Measurements from ENCODE around the gene DNAH14.

The DNAH14 gene

DNA sequence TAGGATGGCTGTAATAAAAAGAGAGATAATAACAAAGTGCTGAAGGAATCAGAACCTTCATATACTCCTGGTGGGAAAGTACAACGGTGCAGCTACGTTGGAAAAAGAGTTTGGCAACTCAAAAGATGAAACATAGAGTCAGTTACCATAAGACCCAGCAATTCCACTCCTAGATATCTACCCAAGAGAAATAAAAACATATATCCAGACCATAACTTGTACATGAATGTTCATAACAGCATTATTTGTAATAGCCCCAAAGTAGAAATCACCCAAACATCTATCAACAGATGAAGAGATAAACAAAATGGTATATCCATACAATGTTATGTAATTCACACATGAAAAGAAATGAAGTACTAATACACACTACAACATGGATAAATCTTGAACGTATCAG, 30.5 kb upstream of the DNAH14 start:
- Histone ChIP-seq H3K4me1 (ENCODE audit: control insufficient read depth, insufficient read depth, low read length) (no peaks in the 10 kb centered on the region), H3K9ac (ENCODE audit: low read length) (no peak overlapping the region), H3K27me3 (ENCODE audit: control insufficient read depth, insufficient read depth, low read length) (no peaks in the 10 kb centered on the region), H3K4me3 (ENCODE audit: low read length) (no peak overlapping the region), H3K9me3 (ENCODE audit: control insufficient read depth, low read length) (no peaks in the 10 kb centered on the region), H3K36me3 (ENCODE audit: control insufficient read depth, insufficient read depth, low read length) (no peaks in the 10 kb centered on the region)

DNA sequence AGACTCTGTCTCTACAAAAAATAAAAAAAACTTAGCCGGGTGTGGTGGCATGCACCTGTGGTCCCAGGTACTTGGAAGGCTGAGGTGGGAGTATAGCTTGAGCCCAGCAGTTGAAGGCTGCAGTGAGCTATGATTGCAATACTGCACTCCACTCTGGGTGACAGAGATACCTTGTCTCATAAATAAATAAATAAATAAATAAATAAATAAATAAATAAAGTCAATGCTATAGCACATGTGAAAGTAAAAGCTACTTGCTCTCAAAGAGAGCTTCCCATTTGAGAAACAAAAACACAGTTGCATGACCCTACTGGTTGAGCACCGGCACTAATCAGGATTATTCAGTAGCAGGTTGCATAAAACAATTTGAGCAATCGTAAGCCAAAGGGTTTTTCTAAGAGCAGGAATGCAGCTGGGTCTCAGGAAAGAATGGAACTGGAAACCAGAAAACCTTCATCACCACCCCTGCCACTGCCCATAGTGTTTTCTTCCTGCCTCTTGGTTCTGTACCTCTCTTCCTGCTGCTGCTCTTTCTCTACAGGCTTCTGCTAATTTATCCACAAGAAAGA, 29.3 kb upstream of the DNAH14 start:
- no peaks in the 10 kb centered on the region for H3K36me3 ChIP-seq (ENCODE audit: control insufficient read depth, insufficient read depth, low read length)
- no peak overlapping the region for H3K4me3 ChIP-seq (ENCODE audit: low read length)
- no peaks in the 10 kb centered on the region for H3K4me1 ChIP-seq (ENCODE audit: control insufficient read depth, insufficient read depth, low read length)
- no peaks in the 10 kb centered on the region for H3K27me3 ChIP-seq (ENCODE audit: control insufficient read depth, insufficient read depth, low read length)
- no peak overlapping the region for H3K9ac ChIP-seq (ENCODE audit: low read length)
- H3K9me3 ChIP-seq (ENCODE audit: control insufficient read depth, low read length), result no peaks in the 10 kb centered on the region

DNA sequence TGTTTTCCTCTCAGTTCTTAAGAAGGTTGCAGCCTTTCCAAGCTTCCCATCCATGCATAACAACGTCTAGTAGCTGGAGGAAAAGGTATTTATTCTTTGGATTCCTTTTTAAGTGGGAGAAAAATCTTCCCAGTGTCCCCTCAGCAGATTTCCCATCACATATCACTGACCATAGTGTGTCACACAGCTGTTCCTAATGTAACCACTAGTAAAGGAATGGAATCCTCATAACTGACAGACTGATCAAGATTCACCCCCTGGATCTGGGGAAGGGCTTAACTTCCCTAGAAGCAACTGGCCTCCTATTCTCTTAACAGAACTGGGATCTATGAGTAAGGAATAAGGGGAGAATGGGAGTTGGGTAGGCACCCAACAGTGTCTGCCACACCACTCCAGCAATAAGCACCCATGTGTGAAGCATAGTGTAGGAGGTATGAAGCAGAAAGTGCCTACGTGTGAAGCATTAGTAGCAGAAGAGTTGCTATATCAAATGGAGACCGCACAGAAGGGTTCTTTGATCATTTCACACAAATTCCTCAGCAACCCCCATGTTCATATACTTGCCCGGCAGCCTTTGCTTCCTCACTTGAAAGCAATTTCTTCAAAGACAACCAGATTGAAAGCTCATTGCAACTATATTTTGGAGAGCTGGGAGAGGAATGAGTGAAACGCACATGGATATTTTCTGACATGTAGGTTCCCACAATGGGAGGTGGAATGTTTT, 28.2 kb upstream of the DNAH14 start:
- Histone ChIP-seq H3K27me3 (ENCODE audit: control insufficient read depth, insufficient read depth, low read length) (no peaks in the 10 kb centered on the region), H3K9ac (ENCODE audit: low read length) (no peak overlapping the region), H3K9me3 (ENCODE audit: control insufficient read depth, low read length) (no peaks in the 10 kb centered on the region), H3K4me1 (ENCODE audit: control insufficient read depth, insufficient read depth, low read length) (no peaks in the 10 kb centered on the region), H3K36me3 (ENCODE audit: control insufficient read depth, insufficient read depth, low read length) (no peaks in the 10 kb centered on the region), H3K4me3 (ENCODE audit: low read length) (no peak overlapping the region)

DNA sequence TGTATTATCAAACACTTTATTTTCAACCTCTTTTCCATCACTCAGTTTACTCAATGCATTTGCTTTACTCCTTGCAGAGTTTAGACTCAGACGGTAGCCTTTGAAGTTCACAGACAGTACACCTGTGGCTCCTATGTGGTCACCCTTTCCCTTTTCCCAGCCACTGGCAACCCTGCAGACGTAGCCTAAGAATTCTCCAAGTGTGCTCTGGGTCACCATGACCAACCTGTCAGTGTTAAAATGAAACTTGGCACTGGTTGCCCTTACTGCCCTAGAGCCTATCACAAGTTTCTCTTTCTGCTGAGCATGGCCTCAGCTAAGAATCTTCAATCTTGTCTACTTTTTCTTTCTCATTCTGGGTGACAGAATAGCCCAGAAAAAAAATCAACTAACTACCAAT, 25.5 kb upstream of the DNAH14 start:
- Histone ChIP-seq H3K9me3 (ENCODE audit: control insufficient read depth, low read length) (no peaks in the 10 kb centered on the region), H3K27me3 (ENCODE audit: control insufficient read depth, insufficient read depth, low read length) (no peaks in the 10 kb centered on the region), H3K9ac (ENCODE audit: low read length) (no peak overlapping the region), H3K36me3 (ENCODE audit: control insufficient read depth, insufficient read depth, low read length) (no peaks in the 10 kb centered on the region), H3K4me1 (ENCODE audit: control insufficient read depth, insufficient read depth, low read length) (no peaks in the 10 kb centered on the region), H3K4me3 (ENCODE audit: low read length) (no peak overlapping the region)

DNA sequence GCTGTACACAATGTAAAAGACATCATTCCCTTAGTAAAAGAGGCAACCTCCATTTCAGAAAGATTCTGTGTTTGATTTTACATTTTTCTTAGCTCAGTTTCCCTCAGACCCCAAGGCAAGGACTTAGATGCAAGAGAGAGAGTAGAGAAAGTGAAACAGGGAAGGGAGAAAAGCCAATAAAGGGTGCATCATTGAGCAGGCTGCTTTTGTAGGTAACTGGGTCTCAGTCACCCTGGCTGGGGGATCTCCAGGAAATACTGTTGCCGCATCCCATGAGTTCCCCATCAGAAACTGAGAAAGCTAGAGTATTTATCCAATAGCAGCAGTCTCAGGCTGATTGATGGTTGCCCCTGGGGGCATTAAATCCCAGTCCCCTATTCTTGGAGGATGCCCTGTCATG, 23.1 kb upstream of the DNAH14 start:
- Histone ChIP-seq H3K36me3 (ENCODE audit: control insufficient read depth, insufficient read depth, low read length) (no peaks in the 10 kb centered on the region), H3K4me3 (ENCODE audit: low read length) (no peak overlapping the region), H3K9ac (ENCODE audit: low read length) (no peak overlapping the region), H3K9me3 (ENCODE audit: control insufficient read depth, low read length) (no peaks in the 10 kb centered on the region), H3K27me3 (ENCODE audit: control insufficient read depth, insufficient read depth, low read length) (no peaks in the 10 kb centered on the region), H3K4me1 (ENCODE audit: control insufficient read depth, insufficient read depth, low read length) (no peaks in the 10 kb centered on the region)

DNA sequence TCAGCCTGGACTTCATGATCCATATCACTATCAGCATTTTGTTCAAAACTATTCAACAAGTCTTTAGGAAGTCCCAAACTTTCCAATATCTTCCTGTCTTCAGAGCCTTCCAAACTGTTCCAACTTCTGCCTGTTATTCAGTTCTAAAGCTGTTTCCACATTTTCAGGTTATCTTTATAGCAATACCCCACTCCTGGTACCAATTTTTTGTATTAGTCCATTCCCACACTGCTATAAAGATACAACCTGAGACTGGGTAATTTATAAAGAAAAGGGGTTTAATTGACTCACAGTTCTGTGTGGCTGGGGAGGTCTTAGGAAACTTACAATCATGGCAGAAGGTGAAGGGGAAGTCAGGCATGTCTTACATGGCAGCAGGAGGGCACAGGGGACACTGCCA, 18.3 kb upstream of the DNAH14 start:
- H3K9me3 ChIP-seq (ENCODE audit: control insufficient read depth, low read length), result no peaks in the 10 kb centered on the region
- no peaks in the 10 kb centered on the region for H3K4me1 ChIP-seq (ENCODE audit: control insufficient read depth, insufficient read depth, low read length)
- H3K36me3 ChIP-seq (ENCODE audit: control insufficient read depth, insufficient read depth, low read length), result no peaks in the 10 kb centered on the region
- no peak overlapping the region for H3K9ac ChIP-seq (ENCODE audit: low read length)
- no peaks in the 10 kb centered on the region for H3K27me3 ChIP-seq (ENCODE audit: control insufficient read depth, insufficient read depth, low read length)
- H3K4me3 ChIP-seq (ENCODE audit: low read length), result no peak overlapping the region

DNA sequence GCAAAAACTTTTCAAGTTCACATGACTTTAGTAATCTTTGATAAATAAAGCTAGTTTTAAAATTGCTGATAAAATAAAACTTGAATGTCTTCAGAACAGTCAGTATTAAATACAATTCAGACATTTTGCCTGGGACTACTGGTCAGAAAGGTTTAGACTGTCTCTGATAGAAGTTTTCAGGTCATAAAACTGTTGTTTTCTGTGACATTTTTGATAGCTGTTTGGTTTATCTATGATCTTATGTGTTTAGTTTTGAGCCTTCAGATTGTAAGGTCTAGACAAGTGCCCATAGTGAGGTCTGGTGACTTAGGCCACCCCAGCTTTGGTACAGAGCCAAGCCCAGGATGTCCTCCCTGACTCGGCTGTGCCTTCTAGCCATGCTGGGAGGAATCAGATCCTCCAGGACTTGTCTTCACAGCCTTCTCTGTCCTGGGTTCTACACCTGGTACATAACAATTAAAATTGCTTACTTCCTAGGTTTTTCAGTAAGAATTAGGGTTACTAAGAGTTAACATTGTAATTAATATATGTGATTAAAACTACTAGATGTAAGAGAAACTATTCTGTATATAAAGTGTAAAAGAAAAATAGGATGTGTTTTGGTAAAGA, 15.1 kb upstream of the DNAH14 start:
- no peaks in the 10 kb centered on the region for H3K36me3 ChIP-seq (ENCODE audit: control insufficient read depth, insufficient read depth, low read length)
- H3K4me3 ChIP-seq (ENCODE audit: low read length), result no peak overlapping the region

DNA sequence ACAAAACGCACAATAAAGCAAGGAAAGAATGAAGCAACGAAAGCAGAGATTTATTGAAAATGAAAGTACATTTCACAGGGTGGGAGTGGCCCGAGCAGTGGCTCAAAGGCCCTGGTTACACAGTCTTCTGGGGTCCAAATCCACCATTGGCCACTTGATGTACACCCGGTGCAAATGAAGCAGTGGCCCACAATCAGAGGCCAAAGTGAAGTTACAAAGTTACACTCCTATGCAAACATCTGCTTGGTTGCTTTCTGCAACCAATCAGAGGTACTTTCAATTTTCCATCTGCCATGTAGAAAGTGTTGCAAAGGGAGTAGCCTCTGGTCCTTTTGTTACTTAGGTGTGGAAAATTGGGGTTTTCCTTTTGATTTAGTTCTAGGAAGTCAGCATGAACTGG, 10.0 kb upstream of the DNAH14 start:
- H3K27me3 ChIP-seq (ENCODE audit: control insufficient read depth, insufficient read depth, low read length), result no peaks in the 10 kb centered on the region
- no peaks in the 10 kb centered on the region for H3K36me3 ChIP-seq (ENCODE audit: control insufficient read depth, insufficient read depth, low read length)
- no peak overlapping the region for H3K9ac ChIP-seq (ENCODE audit: low read length)
- peaks cover 4% of the 10 kb centered on the region for H3K4me1 ChIP-seq (ENCODE audit: control insufficient read depth, insufficient read depth, low read length)
- no peaks in the 10 kb centered on the region for H3K9me3 ChIP-seq (ENCODE audit: control insufficient read depth, low read length)
- no peak overlapping the region for H3K4me3 ChIP-seq (ENCODE audit: low read length)

More for the DNA sequence above, 15.1 kb upstream of the DNAH14 start:
- Histone ChIP-seq H3K9ac (ENCODE audit: low read length) (no peak overlapping the region), H3K9me3 (ENCODE audit: control insufficient read depth, low read length) (no peaks in the 10 kb centered on the region), H3K4me1 (ENCODE audit: control insufficient read depth, insufficient read depth, low read length) (no peaks in the 10 kb centered on the region), H3K27me3 (ENCODE audit: control insufficient read depth, insufficient read depth, low read length) (no peaks in the 10 kb centered on the region)

DNA sequence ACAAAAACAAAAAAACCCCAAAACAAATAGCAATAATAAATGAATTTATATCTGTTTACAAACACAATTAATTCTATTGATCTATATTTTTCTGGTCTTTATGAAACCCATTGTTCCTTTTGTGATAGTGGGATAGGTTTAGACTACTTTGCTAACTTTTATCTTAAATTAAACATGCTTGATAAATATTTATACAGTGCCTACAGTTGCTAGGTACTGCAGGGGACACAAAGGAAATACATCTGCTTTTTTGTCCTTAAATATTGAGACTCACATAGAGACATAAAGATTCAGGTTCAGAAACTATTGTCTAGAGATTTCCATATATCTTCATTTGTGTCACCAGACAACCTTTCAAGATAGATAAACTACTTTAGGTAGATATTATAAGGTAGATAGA, 8.5 kb upstream of the DNAH14 start:
- H3K9me3 ChIP-seq (ENCODE audit: control insufficient read depth, low read length), result no peaks in the 10 kb centered on the region
- peaks cover 4% of the 10 kb centered on the region for H3K4me1 ChIP-seq (ENCODE audit: control insufficient read depth, insufficient read depth, low read length)
- H3K9ac ChIP-seq (ENCODE audit: low read length), result no peak overlapping the region
- H3K36me3 ChIP-seq (ENCODE audit: control insufficient read depth, insufficient read depth, low read length), result no peaks in the 10 kb centered on the region
- H3K27me3 ChIP-seq (ENCODE audit: control insufficient read depth, insufficient read depth, low read length), result no peaks in the 10 kb centered on the region
- no peak overlapping the region for H3K4me3 ChIP-seq (ENCODE audit: low read length)

DNA sequence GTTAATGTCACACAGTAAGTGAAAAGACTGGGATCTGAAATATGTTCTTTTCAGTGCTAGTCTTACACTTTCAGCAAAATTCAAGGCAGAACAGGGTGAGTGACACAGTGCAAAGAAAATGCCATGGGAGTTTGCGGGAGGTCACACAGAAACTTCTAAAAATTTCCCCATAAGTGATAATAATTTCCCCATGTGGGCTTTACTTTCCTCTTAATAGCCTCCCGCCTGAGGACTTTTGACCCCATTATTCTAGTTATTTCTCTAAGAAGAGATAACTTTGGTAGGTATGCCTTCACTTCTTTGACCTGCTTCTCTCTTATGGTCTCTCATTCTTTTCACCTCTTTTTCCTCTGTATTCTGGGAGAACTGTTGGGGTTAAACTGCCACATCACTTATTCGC, 8.1 kb upstream of the DNAH14 start:
- H3K27me3 ChIP-seq (ENCODE audit: control insufficient read depth, insufficient read depth, low read length), result no peaks in the 10 kb centered on the region
- H3K9ac ChIP-seq (ENCODE audit: low read length), result no peak overlapping the region
- H3K36me3 ChIP-seq (ENCODE audit: control insufficient read depth, insufficient read depth, low read length), result no peaks in the 10 kb centered on the region
- H3K4me3 ChIP-seq (ENCODE audit: low read length), result no peak overlapping the region
- peaks cover 4% of the 10 kb centered on the region for H3K4me1 ChIP-seq (ENCODE audit: control insufficient read depth, insufficient read depth, low read length)
- no peaks in the 10 kb centered on the region for H3K9me3 ChIP-seq (ENCODE audit: control insufficient read depth, low read length)

DNA sequence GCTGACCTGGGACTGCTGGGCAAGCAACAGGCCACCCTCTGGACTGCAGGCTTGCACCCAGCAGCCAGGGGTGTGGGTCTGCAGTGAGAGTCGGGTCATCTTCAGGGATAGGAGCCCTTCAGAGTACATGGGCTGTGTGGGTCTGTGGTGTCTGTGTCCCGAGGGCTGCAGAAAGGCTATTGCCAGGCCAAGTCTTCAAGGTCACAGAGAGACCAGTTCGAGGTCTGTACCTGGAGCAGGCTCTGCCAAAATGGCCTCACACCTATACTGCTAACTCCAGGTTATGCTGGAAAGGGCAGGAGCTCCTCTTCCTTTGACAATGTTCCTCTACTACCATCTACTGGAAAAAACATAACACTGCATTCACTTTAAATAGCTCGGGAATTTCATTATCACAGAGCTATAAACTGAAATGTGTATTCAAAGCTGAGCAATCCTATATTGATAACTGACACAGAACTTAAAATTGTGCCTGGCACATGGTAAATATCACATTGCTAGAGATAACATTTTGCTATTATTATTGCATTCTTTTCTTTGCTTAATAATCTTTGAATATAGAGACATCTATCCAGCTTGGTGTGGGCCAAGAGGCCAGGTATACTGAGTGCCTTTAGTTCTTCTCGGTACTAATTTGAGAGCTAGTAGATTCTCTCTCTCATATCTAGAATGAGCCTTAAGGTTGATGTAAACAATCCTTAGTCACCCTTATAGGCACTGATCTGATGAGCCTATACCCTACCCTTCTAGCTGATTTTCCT, 6.9 kb upstream of the DNAH14 start:
- no peak overlapping the region for H3K9ac ChIP-seq (ENCODE audit: low read length)

DNA sequence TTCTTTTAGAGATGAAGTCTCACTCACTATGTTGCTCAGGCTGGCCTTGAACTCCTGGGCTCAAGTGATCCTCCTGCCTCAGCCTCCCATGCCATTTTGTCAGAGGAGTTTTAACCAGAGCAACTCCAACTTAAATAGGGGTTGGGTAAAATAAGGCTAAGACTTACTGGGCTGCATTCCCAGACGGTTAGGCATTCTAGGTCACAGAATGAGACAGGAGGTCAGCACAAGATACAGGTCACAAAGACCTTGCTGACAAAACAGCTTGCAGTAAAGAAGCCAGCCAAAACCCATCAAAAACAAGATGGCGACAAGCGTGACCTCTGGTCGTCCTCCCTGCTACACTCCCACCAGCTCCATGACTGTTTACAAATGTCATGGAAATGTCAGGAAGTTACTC, 5.7 kb upstream of the DNAH14 start:
- Histone ChIP-seq H3K4me3 (ENCODE audit: low read length) (no peak overlapping the region), H3K4me1 (ENCODE audit: control insufficient read depth, insufficient read depth, low read length) (peaks cover 4% of the 10 kb centered on the region), H3K9me3 (ENCODE audit: control insufficient read depth, low read length) (no peaks in the 10 kb centered on the region), H3K27me3 (ENCODE audit: control insufficient read depth, insufficient read depth, low read length) (no peaks in the 10 kb centered on the region), H3K36me3 (ENCODE audit: control insufficient read depth, insufficient read depth, low read length) (no peaks in the 10 kb centered on the region), H3K9ac (ENCODE audit: low read length) (no peak overlapping the region)

More for the DNA sequence above, 6.9 kb upstream of the DNAH14 start:
- Histone ChIP-seq H3K4me1 (ENCODE audit: control insufficient read depth, insufficient read depth, low read length) (peaks cover 4% of the 10 kb centered on the region), H3K36me3 (ENCODE audit: control insufficient read depth, insufficient read depth, low read length) (no peaks in the 10 kb centered on the region), H3K9me3 (ENCODE audit: control insufficient read depth, low read length) (no peaks in the 10 kb centered on the region), H3K27me3 (ENCODE audit: control insufficient read depth, insufficient read depth, low read length) (no peaks in the 10 kb centered on the region), H3K4me3 (ENCODE audit: low read length) (no peak overlapping the region)
